OCI-LY7 (cell line): ENCODE results near the gene FBRSL1.

Source experiments
- EZH2phosphoT487 ChIP-seq: fragments of 200-600 bp; sonication (generic); IDR thresholded peaks from 2 replicates; pipeline ENCODE4 v1.6.1; 2018; ENCODE audit warnings: low read depth, borderline replicate concordance, mild to moderate bottlenecking, mixed run types, antibody characterized with exemption, low read length, moderate library complexity, mixed read lengths
- TF ChIP-seq, protein P1 (sequence below): fragments of 200-600 bp; sonication (generic); conservative IDR thresholded peaks from 2 replicates; pipeline ENCODE4 v1.5.1; 2014; ENCODE audit warnings: mild to moderate bottlenecking, antibody characterized with exemption, low read length, moderate library complexity, mixed read lengths

- TF ChIP-seq, protein P1, sequence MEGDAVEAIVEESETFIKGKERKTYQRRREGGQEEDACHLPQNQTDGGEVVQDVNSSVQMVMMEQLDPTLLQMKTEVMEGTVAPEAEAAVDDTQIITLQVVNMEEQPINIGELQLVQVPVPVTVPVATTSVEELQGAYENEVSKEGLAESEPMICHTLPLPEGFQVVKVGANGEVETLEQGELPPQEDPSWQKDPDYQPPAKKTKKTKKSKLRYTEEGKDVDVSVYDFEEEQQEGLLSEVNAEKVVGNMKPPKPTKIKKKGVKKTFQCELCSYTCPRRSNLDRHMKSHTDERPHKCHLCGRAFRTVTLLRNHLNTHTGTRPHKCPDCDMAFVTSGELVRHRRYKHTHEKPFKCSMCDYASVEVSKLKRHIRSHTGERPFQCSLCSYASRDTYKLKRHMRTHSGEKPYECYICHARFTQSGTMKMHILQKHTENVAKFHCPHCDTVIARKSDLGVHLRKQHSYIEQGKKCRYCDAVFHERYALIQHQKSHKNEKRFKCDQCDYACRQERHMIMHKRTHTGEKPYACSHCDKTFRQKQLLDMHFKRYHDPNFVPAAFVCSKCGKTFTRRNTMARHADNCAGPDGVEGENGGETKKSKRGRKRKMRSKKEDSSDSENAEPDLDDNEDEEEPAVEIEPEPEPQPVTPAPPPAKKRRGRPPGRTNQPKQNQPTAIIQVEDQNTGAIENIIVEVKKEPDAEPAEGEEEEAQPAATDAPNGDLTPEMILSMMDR: no peak
- TF ChIP-seq EZH2phosphoT487: no peak
These were observed 3.0 kb downstream of the FBRSL1 start for GRCh38 chr12:132492951-132493350.
